Endothelial cell of umbilical vein (primary cell): ENCODE measurements around the gene NDUFS6. TPM values are rescaled to one million over a fixed set of nuclear protein-coding genes. Genes with fewer than 3 reads are reported as not detected.

ENCODE experiments used
- BruUV-seq: library from RNA; stranded (reverse); fragments of 400-500 nt; replicated peaks from 2 replicates; lab custom pipeline; 2021; lab: Mats Ljungman, UMichigan
- CTCF ChIA-PET: fragments of 300-600, 350-600 bp; sonication (Branson Sonifier 250); formaldehyde crosslinking; loops from one replicate; lab custom pipeline; 2021; ENCODE audit warnings: antibody characterized with exemption, inconsistent platforms; lab: Charles Lee
- POLR2A ChIA-PET: fragments of 300-600, 350-600 bp; sonication (Branson Sonifier 250); formaldehyde crosslinking; loops from one replicate; lab custom pipeline; 2021; ENCODE audit warnings: antibody characterized with exemption, inconsistent platforms; lab: Charles Lee
- DNase-seq: peaks from one replicate; pipeline ENCODE4 v3.0.0-alpha.2; 2011; ENCODE audit warnings: low read depth, low spot score
- FAIRE-seq: peaks from 2 replicates; lab custom pipeline; 2011; peaks lifted over from hg19 to GRCh38; lab: Jason Lieb, UNC
- H2AFZ ChIP-seq: 2 replicates; pipeline ENCODE4 v1.6.0; 2012; ENCODE audit warnings: low read depth, low read length, control low read depth, inconsistent platforms
- H3K27ac ChIP-seq: 2 replicates; pipeline ENCODE4 v1.5.1; 2011; ENCODE audit warnings: low read depth, mild to moderate bottlenecking, control low read depth, low read length, moderate library complexity; ENCODE audit not compliant: insufficient read depth
- H3K27me3 ChIP-seq, 2 experiments: 2 replicates each; pipeline versions ENCODE4 v1.6.0 to v1.6.1; 2011; ENCODE audit warnings: low read length in 2 of 2, mixed read lengths in 1 of 2; ENCODE audit not compliant: control insufficient read depth in 2 of 2, insufficient read depth in 2 of 2
- H3K36me3 ChIP-seq, 2 experiments: 2 replicates in 1 of 2; 3 replicates in 1 of 2; pipeline ENCODE4 v1.5.1; 2011; ENCODE audit warnings: low read length in 2 of 2, mild to moderate bottlenecking in 1 of 2, moderate library complexity in 1 of 2; ENCODE audit not compliant: control insufficient read depth in 2 of 2, insufficient read depth in 2 of 2; ENCODE audit errors: extremely low read depth in 1 of 2
- H3K4me1 ChIP-seq: 3 replicates; pipeline ENCODE4 v1.5.1; 2011; ENCODE audit warnings: mild to moderate bottlenecking, low read length; ENCODE audit not compliant: control insufficient read depth, insufficient read depth; ENCODE audit errors: extremely low read depth
- H3K4me2 ChIP-seq: 2 replicates; pipeline ENCODE4 v1.6.1; 2011; ENCODE audit warnings: low read length, control low read depth, mixed read lengths; ENCODE audit not compliant: insufficient read depth
- H3K4me3 ChIP-seq, 3 experiments: fragments of 200-600 bp in 1 of 3; sonication (generic), shearing (Covaris generic) in 1 of 3; replicated peaks in 1 of 3; 2 replicates each; pipeline ENCODE4 v1.5.1; 2011 to 2016; ENCODE audit warnings: control low read depth in 3 of 3, low read length in 3 of 3, mild to moderate bottlenecking in 2 of 3, inconsistent platforms in 1 of 3, low read depth in 1 of 3, moderate library complexity in 1 of 3; ENCODE audit not compliant: insufficient read depth in 1 of 3
- H3K79me2 ChIP-seq: 2 replicates; pipeline ENCODE4 v1.6.0; 2012; ENCODE audit warnings: low read length, inconsistent platforms; ENCODE audit not compliant: control insufficient read depth, insufficient read depth
- H3K9ac ChIP-seq: replicated peaks from 2 replicates; pipeline ENCODE3; 2011; ENCODE audit warnings: low read length, control low read depth; ENCODE audit not compliant: insufficient read depth; ENCODE audit errors: extremely low read depth
- H3K9me1 ChIP-seq: replicated peaks from 3 replicates; pipeline ENCODE4 v1.6.0; 2011; ENCODE audit warnings: mild to moderate bottlenecking, low read length; ENCODE audit not compliant: control insufficient read depth, insufficient read depth; ENCODE audit errors: extremely low read depth
- H3K9me3 ChIP-seq: replicated peaks from 2 replicates; pipeline ENCODE4 v1.5.1; 2012; ENCODE audit warnings: low read length, inconsistent platforms; ENCODE audit not compliant: control insufficient read depth, insufficient read depth
- H4K20me1 ChIP-seq: replicated peaks from 2 replicates; pipeline ENCODE3; 2011; ENCODE audit warnings: mild to moderate bottlenecking, low read length; ENCODE audit not compliant: control insufficient read depth, insufficient read depth; ENCODE audit errors: extremely low read depth
- CTCF ChIP-seq, 2 donors: IDR thresholded peaks; 1 replicate in 1 of 2; 2 replicates in 1 of 2; pipeline ENCODE4 v1.5.1; 2011; ENCODE audit warnings: low read length in 2 of 2, mild to moderate bottlenecking in 2 of 2, moderate library complexity in 2 of 2, control low read depth in 1 of 2, inconsistent platforms in 1 of 2, low read depth in 1 of 2; ENCODE audit not compliant: insufficient read depth in 1 of 2; ENCODE audit errors: extremely low read depth in 1 of 2
- EZH2 ChIP-seq: IDR thresholded peaks from 2 replicates; pipeline ENCODE4 v1.6.1; 2012; ENCODE audit warnings: borderline replicate concordance, low read depth, mild to moderate bottlenecking, moderate library complexity, low read length, inconsistent platforms; ENCODE audit not compliant: severe bottlenecking
- FOS ChIP-seq: IDR thresholded peaks from 2 replicates; pipeline ENCODE4 v1.6.1; 2011; ENCODE audit warnings: mild to moderate bottlenecking, low read length, moderate library complexity, borderline replicate concordance; ENCODE audit not compliant: insufficient read depth
- GATA2 ChIP-seq: IDR thresholded peaks from 2 replicates; pipeline ENCODE4 v1.7.0; 2011; ENCODE audit warnings: low read depth, mild to moderate bottlenecking, moderate library complexity, mixed read lengths, low read length; ENCODE audit not compliant: insufficient read length, insufficient read depth
- JUN ChIP-seq: IDR thresholded peaks from 2 replicates; pipeline ENCODE4 v1.6.1; 2011; ENCODE audit warnings: borderline replicate concordance, low read depth; ENCODE audit not compliant: insufficient read length, insufficient read depth
- MAX ChIP-seq: IDR thresholded peaks from 2 replicates; pipeline ENCODE4 v1.6.1; 2011; ENCODE audit not compliant: insufficient read depth, insufficient read length
- MYC ChIP-seq: IDR thresholded peaks from one replicate; pipeline ENCODE4 v1.6.1; 2011; ENCODE audit warnings: mild to moderate bottlenecking, low read depth, low read length
- POLR2A ChIP-seq: IDR thresholded peaks from 2 replicates; pipeline ENCODE4 v1.6.1; 2012; ENCODE audit warnings: low read depth, mild to moderate bottlenecking, control low read depth, low read length
- POLR2AphosphoS5 ChIP-seq: IDR thresholded peaks from 2 replicates; pipeline ENCODE4 v1.6.1; 2012; ENCODE audit warnings: low read depth, mild to moderate bottlenecking, control low read depth, low read length, moderate library complexity; ENCODE audit not compliant: insufficient read depth
- dilution Hi-C: fragments of 300-500 bp; cut with MboI; formaldehyde crosslinking; loops from one replicate; pipeline ENCODE4 v1.15.0; 2019; ENCODE audit warnings: low sequenced_read_pairs; ENCODE audit not compliant: extremely low pct_ligation_motif_present
- intact Hi-C: fragments of 100-400 bp; cut with micrococcal nuclease; formaldehyde crosslinking; loops from one replicate; pipeline ENCODE4 v1.10.0; 2022
- polyA plus RNA-seq, 4 experiments: library from polyadenylated mRNA; depleted of rRNA in 3 of 4; stranded (reverse) in 3 of 4; unstranded in 1 of 4; fragments of >200 nt; gene quantifications; 2 replicates each; pipeline versions ENCODE4 v1.2.1 to v1.2.3, GENCODE V29; 2011 to 2012; ENCODE audit warnings: missing spikeins in 1 of 4
- total RNA-seq: library from RNA; stranded (reverse); gene quantifications from 2 replicates; pipeline ENCODE4 v1.2.3, GENCODE V29; 2021

The NDUFS6 gene
- total and polyA plus RNA-seq, 2 donors (not counting 3 experiments of a cell fraction or from before 2014, with no cell fraction given), result 42.5 to 127 TPM

- TF ChIP-seq EZH2 (no peak), FOS (no peak), POLR2AphosphoS5 (no peak), MAX (no peak), GATA2 (no peak), JUN (no peak), POLR2A (no peak), CTCF (IDR thresholded peaks at IDR 0.05; ENCODE audit: extremely low read depth in 1 of 2, insufficient read depth in 1 of 2, low read depth in 1 of 2, low read length in 2 of 2) (no peak), MYC (no peak)
- H3K4me1 ChIP-seq, result no peaks in the 10 kb centered on the region
- DNase-seq, result no peak
- ChIA-PET POLR2A (no interaction called here), CTCF (no interaction called here)
- no peaks in the 10 kb centered on the region for H3K79me2 ChIP-seq
- intact Hi-C loops, result no loop called here
- FAIRE-seq, result no peak
- H3K9me1 ChIP-seq, result no peaks in the 10 kb centered on the region
- H3K27me3 ChIP-seq, result no peaks in the 10 kb centered on the region
- H3K27ac ChIP-seq, result no peak overlapping the region
- BruUV-seq, result no TSS peak
- dilution Hi-C loops, result no loop called here
- no peak overlapping the region for H3K4me3 ChIP-seq
- no peaks in the 10 kb centered on the region for H4K20me1 ChIP-seq
- no peak overlapping the region for H2AFZ ChIP-seq
- no peak overlapping the region for H3K4me2 ChIP-seq
- H3K9ac ChIP-seq, result no peak overlapping the region
- H3K36me3 ChIP-seq, result no peaks in the 10 kb centered on the region
- H3K9me3 ChIP-seq, result no peaks in the 10 kb centered on the region
These were observed 36.8 kb downstream of the NDUFS6 start for GRCh38 chr5:1838013-1838412.
